ENCODE data around the gene CTRB2. TPM values are rescaled to one million over a fixed set of nuclear protein-coding genes. Genes with fewer than 3 reads are reported as not detected.

The CTRB2 gene
- total RNA-seq, 3 donors from 2014 or later = not detected

DNA sequence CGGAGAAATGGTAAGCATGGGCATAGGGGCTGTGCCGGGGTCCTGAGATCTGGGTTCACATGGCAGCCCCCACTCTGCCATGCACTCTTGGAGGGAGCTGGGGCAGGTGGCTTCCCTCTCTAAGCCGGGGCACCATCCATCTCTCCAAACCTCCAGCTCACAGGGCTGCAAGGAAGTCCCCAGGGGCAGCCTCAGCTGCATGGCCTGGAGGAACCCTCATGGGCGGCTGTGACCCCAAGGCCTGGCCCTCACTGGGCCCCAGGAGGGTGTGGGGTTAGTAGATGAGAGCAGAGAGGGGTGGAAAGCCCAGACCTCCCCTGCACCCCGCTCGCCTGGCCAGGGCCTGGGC is 2.6 kb downstream of the CTRB2 start:
- ATAC-seq = no peak
- intact Hi-C loops (cut with DNase I, micrococcal nuclease) = no loop called here

GRCh38 chr16:75203667-75204409 is 3.1 kb downstream of the CTRB2 start:
- H3K36me3 ChIP-seq (ENCODE audit: low read depth) = no peaks in the 10 kb centered on the region
- no peak for TF ChIP-seq CTCF (IDR thresholded peaks at IDR 0.05)
- H3K4me3 ChIP-seq = no peak overlapping the region
- intact Hi-C loops (cut with DNase I, micrococcal nuclease) = no loop called here
- DNase-seq = peak in 2 of 3 donors; percentile 9 to 19
- H3K4me1 ChIP-seq (ENCODE audit: low read depth) = peaks cover 6% of the 10 kb centered on the region
- H3K9me3 ChIP-seq = no peaks in the 10 kb centered on the region
- ATAC-seq = no peak

More for the DNA sequence above, 2.6 kb downstream of the CTRB2 start:
- Histone ChIP-seq H3K36me3 (ENCODE audit: low read depth) (no peaks in the 10 kb centered on the region), H3K4me3 (no peak overlapping the region), H3K9me3 (no peaks in the 10 kb centered on the region), H3K4me1 (ENCODE audit: low read depth) (peaks cover 2% of the 10 kb centered on the region)
- DNase-seq = peak in 1 of 3 donors; percentile 10
- no peak for TF ChIP-seq CTCF (IDR thresholded peaks at IDR 0.05)

GRCh38 chr16:75203096-75203495 is 3.9 kb downstream of the CTRB2 start:
- ATAC-seq (no peak), DNase-seq (peak in 1 of 3 donors; percentile 8)
- intact Hi-C loops (cut with DNase I, micrococcal nuclease) = no loop called here

GRCh38 chr16:75202069-75202590 is 4.8 kb downstream of the CTRB2 start:
- DNase-seq = peak in 1 of 3 donors; percentile 21
- no peak for ATAC-seq
- Histone ChIP-seq H3K36me3 (ENCODE audit: low read depth) (no peaks in the 10 kb centered on the region), H3K4me3 (no peak overlapping the region), H3K9me3 (no peaks in the 10 kb centered on the region), H3K4me1 (ENCODE audit: low read depth) (peaks cover 11% of the 10 kb centered on the region)
- intact Hi-C loops (cut with DNase I, micrococcal nuclease) = no loop called here
- TF ChIP-seq CTCF (IDR thresholded peaks at IDR 0.05) = no peak

More at GRCh38 chr16:75203096-75203495, 3.9 kb downstream of the CTRB2 start:
- H3K9me3 ChIP-seq = no peaks in the 10 kb centered on the region
- H3K4me1 ChIP-seq (ENCODE audit: low read depth) = peaks cover 10% of the 10 kb centered on the region
- H3K4me3 ChIP-seq = no peak overlapping the region
- TF ChIP-seq CTCF (IDR thresholded peaks at IDR 0.05) = no peak
- no peaks in the 10 kb centered on the region for H3K36me3 ChIP-seq (ENCODE audit: low read depth)

DNA sequence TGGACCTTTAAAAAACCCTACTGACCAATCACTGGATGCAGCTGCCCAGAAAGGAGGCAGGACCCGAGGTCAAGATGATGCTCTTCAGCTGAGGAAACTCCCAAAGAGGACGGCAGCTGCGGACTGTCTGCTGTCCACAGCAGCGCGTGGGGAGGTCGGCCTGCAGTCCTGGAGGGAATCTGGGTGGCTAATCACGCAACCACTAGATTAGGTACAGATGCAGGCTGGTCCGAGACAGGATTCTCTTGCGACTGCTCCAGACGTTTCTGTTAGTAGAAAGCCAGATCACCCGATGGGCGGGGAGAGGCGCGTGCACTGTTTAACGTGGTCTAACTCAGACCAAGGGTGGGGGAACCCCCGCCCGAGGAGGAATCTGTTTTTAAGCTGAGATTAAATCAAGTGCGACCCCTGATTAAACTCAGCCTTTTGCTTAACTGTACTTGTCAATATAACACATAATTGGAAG is 8.8 kb downstream of the CTRB2 start:
- Histone ChIP-seq H3K4me3 (no peak overlapping the region), H3K4me1 (ENCODE audit: low read depth) (peaks cover 11% of the 10 kb centered on the region), H3K9me3 (no peaks in the 10 kb centered on the region), H3K36me3 (ENCODE audit: low read depth) (no peaks in the 10 kb centered on the region)
- intact Hi-C loops (cut with DNase I, micrococcal nuclease) = loop anchor here (10.0 kb wide), 2 partner anchors 197 to 267 kb away; partner anchors contain the start of gene TMEM170A (in 1 of the 2)
- peak in 1 of 3 donors; percentile 11 for DNase-seq
- no peak for TF ChIP-seq CTCF (IDR thresholded peaks at IDR 0.05)
- ATAC-seq = no peak

Data from mucosa of descending colon (tissue), 3 donors.